SK-N-SH (cell line): ENCODE results near the gene PAAF1. TPM values are rescaled to one million over a fixed set of nuclear protein-coding genes. Genes with fewer than 3 reads are reported as not detected.

Source experiments
- CTCF ChIA-PET: fragments of 300-600, 350-600 bp; formaldehyde crosslinking; extraction: SDS; loops from one replicate; lab custom pipeline; 2021; lab: Yijun Ruan, JAX
- POLR2A ChIA-PET: fragments of 350-600 bp; sonication (Branson Sonifier 250); formaldehyde crosslinking; extraction: SDS; loops from one replicate; lab custom pipeline; 2020; ENCODE audit warnings: antibody characterized with exemption, inconsistent platforms; lab: Yijun Ruan, JAX
- DNase-seq: peaks from one replicate; pipeline ENCODE4 v3.0.0; 2012
- H2AFZ ChIP-seq: fragments of 200-600 bp; sonication (generic); 2 replicates; pipeline ENCODE4 v1.8.1; 2016; ENCODE audit warnings: antibody characterized with exemption, mild to moderate bottlenecking, low read depth
- H3F3A ChIP-seq: fragments of 200-600 bp; sonication (generic); replicated peaks from 2 replicates; pipeline ENCODE3; 2016; ENCODE audit warnings: antibody characterized with exemption, mild to moderate bottlenecking; ENCODE audit not compliant: insufficient read depth
- H3K27ac ChIP-seq, 2 experiments: fragments of 200-500 bp in 1 of 2; fragments of 200-600 bp in 1 of 2; sonication (Bioruptor generic) in 1 of 2; sonication (generic), shearing (Covaris generic) in 1 of 2; 2 replicates each; pipeline versions ENCODE4 v1.5.1 to v1.6.1; 2014 to 2016; ENCODE audit warnings: low read depth in 2 of 2, inconsistent platforms in 1 of 2, low read length in 1 of 2, mild to moderate bottlenecking in 1 of 2, mixed read lengths in 1 of 2
- H3K27me3 ChIP-seq: fragments of 200-600 bp; sonication (generic), shearing (Covaris generic); 2 replicates; pipeline ENCODE4 v1.6.1; 2016; ENCODE audit warnings: mixed run types; ENCODE audit not compliant: insufficient read depth
- H3K36me3 ChIP-seq, 2 experiments: fragments of 200-500 bp in 1 of 2; fragments of 200-600 bp in 1 of 2; sonication (Bioruptor generic) in 1 of 2; sonication (generic) in 1 of 2; replicated peaks in 1 of 2; 2 replicates each; pipeline versions ENCODE3 to v1.5.1; 2014 to 2016; ENCODE audit warnings: low read length in 1 of 2, mild to moderate bottlenecking in 1 of 2; ENCODE audit not compliant: insufficient read depth in 2 of 2, control insufficient read depth in 1 of 2
- H3K4me1 ChIP-seq, 2 experiments: fragments of 200-500 bp in 1 of 2; fragments of 200-600 bp in 1 of 2; sonication (Bioruptor generic) in 1 of 2; sonication (generic), shearing (Covaris generic) in 1 of 2; 2 replicates each; pipeline versions ENCODE4 v1.5.1 to v1.6.1; 2014 to 2016; ENCODE audit warnings: low read depth in 1 of 2, low read length in 1 of 2, mixed run types in 1 of 2; ENCODE audit not compliant: insufficient read depth in 2 of 2, control insufficient read depth in 1 of 2
- H3K4me2 ChIP-seq: fragments of 200-600 bp; sonication (generic), shearing (Covaris generic); 2 replicates; pipeline ENCODE4 v1.6.1; 2017; ENCODE audit warnings: mixed run types
- H3K4me3 ChIP-seq, 2 experiments: fragments of 200-500 bp in 1 of 2; fragments of 200-600 bp in 1 of 2; sonication (Bioruptor generic) in 1 of 2; sonication (generic), shearing (Covaris generic) in 1 of 2; 2 replicates each; pipeline versions ENCODE4 v1.5.1 to v1.8.1; 2014 to 2016; ENCODE audit warnings: low read depth in 2 of 2, inconsistent platforms in 1 of 2, low read length in 1 of 2, mild to moderate bottlenecking in 1 of 2, mixed read lengths in 1 of 2, moderate library complexity in 1 of 2
- H3K79me2 ChIP-seq: fragments of 200-600 bp; sonication (generic); 2 replicates; pipeline ENCODE4 v1.8.1; 2017; ENCODE audit warnings: mild to moderate bottlenecking; ENCODE audit not compliant: insufficient read depth
- H3K9ac ChIP-seq: fragments of 200-600 bp; sonication (generic); 2 replicates; pipeline ENCODE4 v1.6.1; 2017; ENCODE audit warnings: mixed run types
- H3K9me2 ChIP-seq: fragments of 200-600 bp; sonication (generic); 2 replicates; pipeline ENCODE4 v1.6.1; 2017; ENCODE audit warnings: mixed run types
- H3K9me3 ChIP-seq: fragments of 200-600 bp; sonication (generic); 2 replicates; pipeline ENCODE4 v1.6.1; 2017; ENCODE audit warnings: mixed run types, mild to moderate bottlenecking, moderate library complexity
- H4K20me1 ChIP-seq: fragments of 200-600 bp; sonication (generic); 2 replicates; pipeline ENCODE4 v1.6.1; 2017; ENCODE audit warnings: mild to moderate bottlenecking, mixed run types; ENCODE audit not compliant: insufficient read depth
- CHD2 ChIP-seq: fragments of 150-350 bp; IDR thresholded peaks from 2 replicates; pipeline ENCODE4 v1.6.1; 2018; ENCODE audit warnings: low read length; ENCODE audit not compliant: partially characterized antibody
- EP300 ChIP-seq, 2 experiments: IDR thresholded peaks; 2 replicates each; pipeline versions ENCODE4 v1.4.0 to v1.6.1; 2012; ENCODE audit warnings: borderline replicate concordance in 1 of 2, low read depth in 1 of 2, low read length in 1 of 2
- JUND ChIP-seq: IDR thresholded peaks from 2 replicates; pipeline ENCODE4 v1.4.0; 2012
- MEF2A ChIP-seq: IDR thresholded peaks from 2 replicates; pipeline ENCODE4 v1.4.0; 2012; ENCODE audit warnings: low read depth, borderline replicate concordance
- NFIC ChIP-seq: IDR thresholded peaks from 2 replicates; pipeline ENCODE4 v1.4.0; 2012; ENCODE audit warnings: borderline replicate concordance
- PBX3 ChIP-seq: IDR thresholded peaks from 2 replicates; pipeline ENCODE4; 2012
- POLR2AphosphoS5 ChIP-seq: IDR thresholded peaks from 2 replicates; pipeline ENCODE4 v1.6.1; 2012; ENCODE audit warnings: low read depth, low read length
- RAD21 ChIP-seq: IDR thresholded peaks from 2 replicates; pipeline ENCODE4 v1.6.1; 2012; ENCODE audit warnings: mild to moderate bottlenecking, low read length
- RCOR1 ChIP-seq: fragments of 150-350 bp; IDR thresholded peaks from 2 replicates; pipeline ENCODE4 v1.6.1; 2017; ENCODE audit warnings: antibody characterized with exemption, low read length
- REST ChIP-seq: IDR thresholded peaks from 2 replicates; pipeline ENCODE4 v1.6.1; 2012; ENCODE audit warnings: mild to moderate bottlenecking, low read depth, low read length, moderate library complexity
- RFX5 ChIP-seq: IDR thresholded peaks from 2 replicates; pipeline ENCODE4 v1.6.1; 2012; ENCODE audit warnings: mild to moderate bottlenecking, improper control_type of control experiment, low read length
- RXRA ChIP-seq: IDR thresholded peaks from 2 replicates; pipeline ENCODE4 v1.4.0; 2012; ENCODE audit warnings: low read depth, mild to moderate bottlenecking, borderline replicate concordance
- SIN3A ChIP-seq: IDR thresholded peaks from 2 replicates; pipeline ENCODE4 v1.6.1; 2012; ENCODE audit warnings: low read depth, mild to moderate bottlenecking, low read length, moderate library complexity, borderline replicate concordance
- USF2 ChIP-seq: fragments of 150-350 bp; IDR thresholded peaks from 2 replicates; pipeline ENCODE4 v1.6.1; 2017; ENCODE audit warnings: antibody characterized with exemption, low read length, low read depth, borderline replicate concordance
- YY1 ChIP-seq: IDR thresholded peaks from 2 replicates; pipeline ENCODE4 v1.4.0; 2012; ENCODE audit warnings: low read depth, mild to moderate bottlenecking
- WGBS: methylation state at CpG from one replicate; pipeline ENCODE4 v1.1.6; 2017; ENCODE audit warnings: low lambda C conversion rate; 5-methylcytosine and 5-hydroxymethylcytosine counted together
- polyA plus RNA-seq, 3 experiments: library from polyadenylated mRNA; depleted of rRNA; stranded (reverse); fragments of >200 nt; gene quantifications; 2 replicates each; pipeline ENCODE4 v1.2.3, GENCODE V29; 2012
- TF ChIP-seq, protein P1 (sequence below): IDR thresholded peaks from 2 replicates; pipeline ENCODE4 v1.4.0; 2012; ENCODE audit warnings: low read depth

The PAAF1 gene
- polyA plus RNA-seq, 1 of the 3 experiments (the other 2 are of a cell fraction): 23.2 TPM

DNA sequence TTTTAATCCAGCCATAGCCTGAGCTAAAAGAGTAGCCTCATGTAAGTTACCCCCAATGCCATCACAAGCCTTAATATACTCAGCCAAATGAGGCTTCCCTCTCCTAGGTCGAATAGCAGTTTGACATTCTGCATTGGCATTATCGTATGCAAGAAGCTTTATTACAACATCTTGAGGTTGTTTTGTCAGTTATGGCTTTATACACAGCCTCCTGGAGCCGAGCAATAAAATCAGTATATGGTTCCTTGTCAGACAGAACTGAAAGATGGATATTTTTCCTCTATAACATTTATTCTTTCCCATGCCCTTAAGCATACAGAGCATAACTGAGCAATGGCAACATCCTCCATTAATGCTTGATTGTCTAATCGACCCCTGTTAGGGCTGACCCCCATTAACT, 68.6 kb downstream of the PAAF1 start:
- H3K27me3 ChIP-seq: no peaks in the 10 kb centered on the region
- H3K9ac ChIP-seq: no peak overlapping the region
- no peak overlapping the region for H3K4me2 ChIP-seq
- H3K9me2 ChIP-seq: no peaks in the 10 kb centered on the region
- DNase-seq: no peak
- H3K27ac ChIP-seq: no peak overlapping the region
- CTCF ChIA-PET: interaction anchor here (0.6 to 1.7 kb wide), 2 partner anchors 12 to 19 kb away, joined by 3 to 6 read pairs; no protein-coding TSS in a partner anchor
- no peaks in the 10 kb centered on the region for H3K79me2 ChIP-seq
- H4K20me1 ChIP-seq: no peaks in the 10 kb centered on the region
- H3F3A ChIP-seq: no peaks in the 10 kb centered on the region
- no peaks in the 10 kb centered on the region; the same call in 1 of the 2 replicates for H3K9me3 ChIP-seq
- H3K4me1 ChIP-seq: no peaks in the 10 kb centered on the region
- TF ChIP-seq REST (no peak), SIN3A (no peak), RCOR1 (no peak), RXRA (no peak), RFX5 (no peak), PBX3 (no peak), RAD21 (no peak), NFIC (no peak)
- TF ChIP-seq, protein P1, sequence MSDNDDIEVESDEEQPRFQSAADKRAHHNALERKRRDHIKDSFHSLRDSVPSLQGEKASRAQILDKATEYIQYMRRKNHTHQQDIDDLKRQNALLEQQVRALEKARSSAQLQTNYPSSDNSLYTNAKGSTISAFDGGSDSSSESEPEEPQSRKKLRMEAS: no peak
- TF ChIP-seq, all 33 proteins: peak for 0
- Histone ChIP-seq H2AFZ (no peak overlapping the region), H3K36me3 (no peaks in the 10 kb centered on the region), H3K4me3 (no peak overlapping the region)
- WGBS: 56% methylated on average over 4 of the region's 4 CpGs
- POLR2A ChIA-PET: no interaction called here

DNA sequence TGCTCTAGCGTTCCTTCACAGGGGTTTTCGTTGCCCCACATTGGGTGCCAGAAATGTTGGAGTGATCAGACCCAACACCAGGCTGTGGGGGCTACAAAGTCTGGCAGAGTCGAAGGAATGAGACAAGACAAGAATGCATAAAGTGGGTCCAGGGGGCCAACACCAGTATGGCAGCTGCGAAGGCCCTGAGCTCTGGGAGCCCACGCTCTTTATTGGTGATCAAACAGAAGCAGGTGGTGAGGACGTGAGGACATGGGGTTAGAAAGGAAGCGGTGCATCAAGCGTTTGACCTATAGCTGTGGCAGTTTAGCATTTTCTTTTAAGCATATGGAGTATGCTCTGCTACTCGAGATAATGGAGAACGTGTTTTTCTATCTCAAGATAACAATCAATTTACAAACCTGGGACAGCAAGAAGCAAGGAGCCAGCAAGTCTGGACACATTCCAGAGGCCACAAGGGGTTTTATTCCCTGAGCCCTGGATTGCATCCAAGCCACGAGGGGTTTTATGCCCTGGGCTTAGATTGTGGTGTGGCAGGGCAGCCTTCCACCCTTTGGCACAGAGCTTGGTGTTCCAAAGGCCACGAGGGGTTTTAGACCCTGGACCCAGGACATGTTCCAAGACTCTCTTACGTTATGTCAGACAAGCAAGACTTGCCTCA, 70.1 kb downstream of the PAAF1 start:
- ChIA-PET POLR2A (interaction anchor here (0.7 kb wide), 2 partner anchors 24 to 244 kb away, joined by 3 to 4 read pairs; no protein-coding TSS in a partner anchor), CTCF (interaction anchor here (1.7 to 1.8 kb wide), 2 partner anchors 17 kb away, joined by 4 to 6 read pairs; no protein-coding TSS in a partner anchor)
- Histone ChIP-seq H3K27ac (no peak overlapping the region), H3K9me2 (no peaks in the 10 kb centered on the region), H3K36me3 (no peaks in the 10 kb centered on the region), H3F3A (no peaks in the 10 kb centered on the region), H4K20me1 (no peaks in the 10 kb centered on the region), H2AFZ (no peak overlapping the region), H3K27me3 (no peaks in the 10 kb centered on the region), H3K9ac (no peak overlapping the region), H3K4me2 (no peak overlapping the region), H3K79me2 (no peaks in the 10 kb centered on the region), H3K9me3 (no peaks in the 10 kb centered on the region), H3K4me3 (no peak overlapping the region), H3K4me1 (no peaks in the 10 kb centered on the region; a peak in 1 of 4 replicates)
- 76% methylated on average over 12 of the region's 13 CpGs for WGBS
- DNase-seq: no peak
- TF ChIP-seq MEF2A (no peak), RXRA (no peak), CHD2 (no peak), PBX3 (no peak), USF2 (no peak), JUND (no peak), YY1 (no peak), POLR2AphosphoS5 (no peak), EP300 (IDR thresholded peaks at IDR 0.05; ENCODE audit: borderline replicate concordance in 1 of 2, low read depth in 1 of 2, low read length in 1 of 2) (no peak)
